ENCODE results near the gene DENND2C.

DENND2C gene

DNA sequence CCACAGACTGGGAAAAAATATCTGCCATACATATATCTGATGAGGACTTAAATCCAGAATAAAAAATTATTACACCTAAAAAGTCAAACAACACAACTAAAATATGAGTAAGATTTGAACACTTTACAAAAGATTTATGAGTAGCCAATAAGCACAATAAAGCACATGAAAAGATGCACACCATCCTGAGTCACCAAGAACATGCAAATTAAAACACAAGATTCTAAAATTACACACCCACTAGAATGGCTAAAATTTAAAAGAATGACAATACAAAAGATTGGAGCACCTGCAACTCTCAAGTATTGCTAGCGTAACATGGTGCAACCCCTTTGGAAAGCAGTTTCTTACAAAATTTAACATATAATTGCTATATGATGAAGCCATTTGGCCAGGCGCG, 30.9 kb downstream of the DENND2C start:
- H3K4me3 ChIP-seq (ENCODE audit: low read depth, low read length): no peak overlapping the region
- TF ChIP-seq, protein P1, sequence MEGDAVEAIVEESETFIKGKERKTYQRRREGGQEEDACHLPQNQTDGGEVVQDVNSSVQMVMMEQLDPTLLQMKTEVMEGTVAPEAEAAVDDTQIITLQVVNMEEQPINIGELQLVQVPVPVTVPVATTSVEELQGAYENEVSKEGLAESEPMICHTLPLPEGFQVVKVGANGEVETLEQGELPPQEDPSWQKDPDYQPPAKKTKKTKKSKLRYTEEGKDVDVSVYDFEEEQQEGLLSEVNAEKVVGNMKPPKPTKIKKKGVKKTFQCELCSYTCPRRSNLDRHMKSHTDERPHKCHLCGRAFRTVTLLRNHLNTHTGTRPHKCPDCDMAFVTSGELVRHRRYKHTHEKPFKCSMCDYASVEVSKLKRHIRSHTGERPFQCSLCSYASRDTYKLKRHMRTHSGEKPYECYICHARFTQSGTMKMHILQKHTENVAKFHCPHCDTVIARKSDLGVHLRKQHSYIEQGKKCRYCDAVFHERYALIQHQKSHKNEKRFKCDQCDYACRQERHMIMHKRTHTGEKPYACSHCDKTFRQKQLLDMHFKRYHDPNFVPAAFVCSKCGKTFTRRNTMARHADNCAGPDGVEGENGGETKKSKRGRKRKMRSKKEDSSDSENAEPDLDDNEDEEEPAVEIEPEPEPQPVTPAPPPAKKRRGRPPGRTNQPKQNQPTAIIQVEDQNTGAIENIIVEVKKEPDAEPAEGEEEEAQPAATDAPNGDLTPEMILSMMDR (IDR thresholded peaks at IDR 0.05; ENCODE audit: borderline replicate concordance, insufficient read depth, low read depth, low read length): no peak

DNA sequence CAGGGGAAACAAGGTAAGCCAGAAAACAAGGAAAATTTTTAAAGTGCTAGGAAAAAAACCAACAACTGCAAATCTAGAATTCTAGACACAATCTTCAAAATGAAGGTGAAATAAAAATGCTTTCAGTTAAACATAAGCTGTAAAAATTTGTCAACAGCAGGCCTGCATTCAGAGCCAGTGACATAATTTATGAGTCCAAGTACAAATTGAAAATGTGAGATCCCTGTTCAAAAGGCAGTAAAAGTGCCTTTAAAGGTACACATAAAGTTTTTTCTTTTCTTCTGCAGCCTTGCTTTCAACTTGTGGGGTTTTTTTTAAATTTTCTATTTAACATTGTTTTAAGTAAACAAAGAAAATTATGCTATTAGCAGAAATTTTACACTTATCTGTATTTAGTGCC, 37.4 kb downstream of the DENND2C start:
- TF ChIP-seq, protein P1 (IDR thresholded peaks at IDR 0.05; ENCODE audit: borderline replicate concordance, insufficient read depth, low read depth, low read length): no peak
- H3K4me3 ChIP-seq (ENCODE audit: low read depth, low read length): no peak overlapping the region

DNA sequence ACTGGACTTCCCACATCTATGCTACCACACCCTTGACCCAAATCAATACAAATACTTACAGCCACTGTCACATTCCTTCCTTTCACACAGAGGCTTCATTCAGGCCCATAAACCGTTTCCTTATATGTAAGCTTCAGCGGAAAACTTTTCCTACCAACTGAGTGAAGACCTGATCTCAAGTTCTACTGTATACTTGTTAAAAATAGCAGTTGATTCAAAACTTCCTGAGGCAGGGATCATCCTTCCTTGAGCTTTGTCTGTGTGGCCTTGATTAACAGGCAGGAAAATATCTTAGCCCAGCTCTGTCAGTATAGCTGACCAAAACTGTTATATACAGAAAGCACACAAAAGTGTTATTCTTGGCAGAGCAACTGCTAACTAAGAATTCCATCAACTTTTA, 42.7 kb downstream of the DENND2C start:
- no peak overlapping the region for H3K4me3 ChIP-seq (ENCODE audit: low read depth, low read length)
- TF ChIP-seq, protein P1 (IDR thresholded peaks at IDR 0.05; ENCODE audit: borderline replicate concordance, insufficient read depth, low read depth, low read length): no peak

DNA sequence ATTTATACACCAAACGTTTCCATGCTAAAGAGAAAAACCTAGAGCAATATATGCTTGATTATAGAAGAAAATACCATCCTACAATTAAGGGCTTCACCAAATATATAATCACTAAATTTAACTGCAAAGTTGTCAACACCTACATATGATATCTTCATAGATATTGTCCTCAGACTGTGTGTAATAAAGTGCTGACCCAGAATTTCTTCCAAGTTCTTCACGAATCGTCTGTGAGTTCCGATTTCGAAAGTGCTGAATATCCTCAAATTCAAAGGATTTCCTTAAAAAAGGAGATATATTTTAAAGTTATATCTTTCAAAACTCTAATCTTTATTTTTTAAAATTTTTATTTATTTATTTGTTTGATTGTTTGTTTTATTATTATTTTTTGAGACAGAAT, 46.5 kb downstream of the DENND2C start:
- TF ChIP-seq, protein P1 (IDR thresholded peaks at IDR 0.05; ENCODE audit: borderline replicate concordance, insufficient read depth, low read depth, low read length): no peak
- H3K4me3 ChIP-seq (ENCODE audit: low read depth, low read length): no peak overlapping the region

DNA sequence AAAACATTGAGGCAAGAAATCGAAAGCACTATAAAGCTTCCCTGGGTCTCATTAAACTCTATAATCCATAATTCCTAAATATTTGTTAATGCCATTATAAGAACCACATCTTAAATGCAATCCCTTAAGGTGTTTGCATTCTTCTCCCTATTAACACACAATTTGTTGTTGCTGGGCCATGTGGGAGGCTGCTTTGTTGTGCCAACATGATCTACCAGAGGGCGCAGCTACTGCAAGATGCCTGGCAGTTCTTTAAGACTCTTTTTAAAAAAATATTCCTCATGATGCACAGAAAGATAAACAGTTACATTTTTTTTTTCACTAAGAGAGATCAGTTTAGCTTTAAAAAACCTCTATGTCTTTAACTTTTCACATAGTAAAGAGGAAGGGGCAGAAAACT, 49.4 kb downstream of the DENND2C start:
- TF ChIP-seq, protein P1 (IDR thresholded peaks at IDR 0.05; ENCODE audit: borderline replicate concordance, insufficient read depth, low read depth, low read length): no peak
- no peak overlapping the region for H3K4me3 ChIP-seq (ENCODE audit: low read depth, low read length)

DNA sequence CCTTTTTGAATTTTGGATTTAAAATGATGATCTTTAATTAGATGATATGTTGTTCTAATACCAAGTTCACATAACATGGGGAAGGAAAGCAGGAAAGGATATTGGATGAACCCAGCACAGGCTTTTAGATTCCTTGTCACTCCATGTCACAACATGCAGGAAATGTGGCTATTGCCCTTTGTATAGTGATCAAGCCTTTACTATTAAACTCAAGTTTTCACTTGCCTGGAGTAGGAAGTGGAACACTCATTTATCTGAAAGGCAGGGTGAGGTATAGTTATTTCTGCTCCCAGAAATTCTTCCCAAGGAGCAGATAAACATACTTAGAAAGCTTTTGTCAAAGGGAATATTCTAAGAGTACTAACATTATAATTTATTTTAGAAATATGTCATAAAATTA, 51.2 kb downstream of the DENND2C start:
- no peak overlapping the region for H3K4me3 ChIP-seq (ENCODE audit: low read depth, low read length)
- TF ChIP-seq, protein P1 (IDR thresholded peaks at IDR 0.05; ENCODE audit: borderline replicate concordance, insufficient read depth, low read depth, low read length): no peak

DNA sequence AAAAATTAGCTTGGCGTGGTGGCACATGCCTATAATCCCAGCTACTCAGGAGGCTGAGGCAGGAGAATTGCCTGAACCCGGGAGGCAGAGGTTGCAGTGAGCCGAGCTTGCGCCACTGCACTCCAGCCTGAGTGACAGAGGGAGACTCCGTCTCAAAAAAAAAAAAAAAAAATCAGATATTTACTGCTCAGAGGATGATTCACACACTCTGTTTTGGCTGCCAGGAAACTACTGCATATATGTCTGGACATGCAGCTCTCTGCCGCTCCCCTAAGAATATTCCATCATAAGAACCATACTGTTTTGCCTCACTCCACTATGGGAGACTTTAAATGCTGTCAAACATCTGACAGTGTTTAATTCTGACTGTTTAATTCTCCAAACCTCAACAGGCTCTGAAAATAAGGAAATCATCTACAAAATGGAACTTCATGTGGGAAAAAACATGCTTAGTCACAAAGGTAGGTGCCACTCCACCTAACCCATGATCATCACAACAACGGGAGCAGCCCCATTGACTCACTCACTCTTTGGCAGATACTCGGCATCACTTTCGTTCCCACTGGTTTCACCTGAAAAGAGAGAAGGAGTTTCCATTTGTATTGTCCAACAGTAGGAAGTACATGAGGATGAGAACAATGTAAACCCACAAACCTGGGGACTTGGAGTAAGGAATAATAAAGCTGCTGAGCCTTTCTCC, 59.2 kb downstream of the DENND2C start:
- no peak overlapping the region for H3K4me3 ChIP-seq (ENCODE audit: low read depth, low read length)
- TF ChIP-seq, protein P1 (IDR thresholded peaks at IDR 0.05; ENCODE audit: borderline replicate concordance, insufficient read depth, low read depth, low read length): no peak

All from GM12875 (cell line).